ENCODE data around the gene NUDC.
"Not testable (repeated sequence)": the region's sequence is repeated elsewhere in the genome, so short reads cannot be mapped to it uniquely, and the experiment has no call there.

The NUDC gene

DNA sequence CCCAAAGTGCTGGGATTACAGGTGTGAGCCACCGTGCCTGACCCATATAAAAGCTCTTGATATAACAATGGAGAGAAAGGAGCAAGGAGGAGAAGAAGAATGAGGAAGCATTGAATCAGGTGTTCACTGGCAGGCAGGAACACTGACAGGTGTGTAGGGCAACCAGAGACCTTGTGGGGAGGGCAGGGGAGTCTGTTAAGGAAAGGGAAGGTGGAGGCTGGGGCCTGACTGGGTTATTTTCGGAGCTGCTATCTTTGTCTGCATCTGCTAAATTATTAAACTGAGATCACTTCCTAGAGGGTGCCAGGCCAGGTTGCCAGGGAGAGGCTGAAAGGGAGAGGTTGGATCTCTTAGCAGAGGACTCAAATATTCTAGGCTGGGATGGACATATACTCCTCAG, 65.1 kb downstream of the NUDC start:
- H3K4me3 ChIP-seq (ENCODE audit: low read depth, low read length) = no peak overlapping the region

DNA sequence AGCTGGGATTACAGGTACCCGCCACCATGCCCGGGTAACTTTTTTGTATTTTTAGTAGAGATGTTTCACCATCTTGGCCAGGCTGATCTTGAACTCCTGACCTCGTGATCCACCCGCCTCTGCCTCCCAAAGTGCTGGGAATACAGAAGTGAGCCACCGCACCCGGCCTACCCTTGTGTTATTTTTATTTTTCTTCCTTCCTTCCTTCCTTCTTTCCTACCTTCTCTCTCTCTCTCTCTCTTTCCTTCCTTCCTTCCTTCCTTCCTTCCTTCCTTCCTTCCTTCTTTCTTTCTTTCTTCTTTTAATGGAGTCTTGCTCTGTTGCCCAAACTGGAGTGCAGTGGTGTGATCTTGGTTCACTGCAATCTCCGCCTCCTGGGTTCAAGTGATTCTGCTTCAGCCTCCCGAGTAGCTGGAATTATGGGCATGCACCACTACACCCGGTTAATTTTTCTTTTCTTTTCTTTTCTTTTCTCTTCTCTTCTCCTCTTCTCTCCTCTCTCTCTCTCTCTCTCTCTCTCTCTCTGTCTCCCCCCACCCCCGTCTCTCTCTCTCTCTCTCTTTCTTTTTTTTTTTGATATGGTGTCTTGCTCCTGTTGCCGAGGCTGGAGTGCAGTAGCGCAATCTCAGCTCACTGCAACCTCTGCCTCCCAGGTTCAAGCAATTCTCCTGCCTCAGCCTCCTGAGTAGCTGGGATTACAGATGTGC, 68.0 kb downstream of the NUDC start:
- not testable (repeated sequence) for H3K4me3 ChIP-seq (ENCODE audit: low read depth, low read length)

DNA sequence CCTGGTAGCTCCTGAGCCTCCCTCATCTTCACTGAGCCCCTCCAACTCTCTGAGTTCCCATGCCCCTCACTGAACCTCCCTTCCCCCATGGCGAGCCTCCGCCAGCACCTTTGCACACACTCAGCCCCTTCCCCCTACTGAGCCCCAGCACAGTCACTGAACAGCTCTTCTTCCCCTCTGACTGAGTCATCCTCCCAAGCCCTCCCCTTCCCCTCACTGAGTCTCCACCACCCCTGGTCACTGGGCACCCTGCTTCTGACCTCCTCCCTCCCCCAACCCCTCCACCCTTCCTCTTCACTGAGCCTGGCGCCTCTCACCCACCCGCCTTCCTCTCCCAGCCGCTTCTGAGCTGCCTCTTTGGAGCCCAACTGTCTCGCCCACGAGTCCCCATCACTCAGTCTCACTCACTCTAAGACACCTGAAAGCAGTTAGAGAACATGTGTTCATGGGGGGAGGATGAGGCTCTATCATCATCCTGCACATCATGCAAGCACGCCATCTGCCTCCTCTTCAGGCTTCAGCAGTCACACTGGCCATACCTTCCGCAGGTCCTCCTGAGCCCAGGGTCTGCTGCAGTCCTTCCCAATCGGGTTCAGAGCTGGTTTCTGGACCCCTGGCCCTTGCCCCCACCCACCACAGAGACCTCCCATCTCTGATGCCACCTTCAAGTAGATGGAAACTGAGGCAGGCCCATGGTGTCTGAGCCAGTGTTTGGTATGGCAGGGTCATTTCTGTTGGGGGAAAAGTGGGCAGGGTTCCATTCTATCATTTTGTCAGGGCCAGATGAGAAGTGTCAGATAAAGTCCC, 70.0 kb downstream of the NUDC start:
- no peak overlapping the region for H3K4me3 ChIP-seq (ENCODE audit: low read depth, low read length)

DNA sequence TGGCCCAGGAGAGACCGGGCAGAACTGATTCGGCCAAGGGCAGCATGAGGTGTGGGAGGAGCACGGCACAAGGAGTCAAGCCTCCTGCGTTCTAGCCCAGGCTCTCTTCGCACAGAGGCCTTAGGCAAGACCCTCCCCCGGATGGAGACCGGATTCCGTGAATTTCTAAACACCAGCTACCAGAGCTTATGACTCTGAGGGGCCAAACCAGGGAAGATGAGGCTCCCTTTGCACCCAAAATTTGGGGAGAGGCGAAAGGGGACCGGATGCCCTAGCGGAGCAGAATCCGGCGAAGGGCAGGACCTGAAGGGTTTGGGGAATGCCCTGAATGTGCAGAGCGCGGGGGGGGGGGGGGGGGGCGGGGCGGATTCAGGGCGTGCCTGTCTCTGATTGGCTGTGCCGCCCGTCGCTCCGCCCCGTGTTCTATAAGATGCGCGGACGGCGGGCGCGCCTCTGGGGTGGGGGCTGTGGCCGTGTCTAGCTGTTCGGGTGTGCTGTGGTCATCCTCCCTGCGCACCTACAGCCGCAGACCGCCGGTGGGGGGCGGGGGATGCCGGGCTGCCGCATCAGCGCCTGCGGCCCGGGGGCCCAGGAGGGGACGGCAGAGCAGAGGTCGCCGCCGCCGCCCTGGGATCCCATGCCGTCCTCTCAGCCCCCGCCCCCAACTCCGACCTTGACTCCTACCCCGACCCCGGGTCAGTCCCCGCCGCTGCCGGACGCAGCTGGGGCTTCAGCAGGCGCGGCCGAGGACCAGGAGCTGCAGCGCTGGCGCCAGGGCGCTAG, 71.9 kb downstream of the NUDC start, which contains the start of gene TRNP1:
Gene TRNP1 (plus strand): TSS at position 456 of the 783 bp plus-strand sequence. CDS start 95 bp downstream, at position 551.
- peak within 1 kb of the TSS; percentile 77 for H3K4me3 ChIP-seq (ENCODE audit: low read depth, low read length)

DNA sequence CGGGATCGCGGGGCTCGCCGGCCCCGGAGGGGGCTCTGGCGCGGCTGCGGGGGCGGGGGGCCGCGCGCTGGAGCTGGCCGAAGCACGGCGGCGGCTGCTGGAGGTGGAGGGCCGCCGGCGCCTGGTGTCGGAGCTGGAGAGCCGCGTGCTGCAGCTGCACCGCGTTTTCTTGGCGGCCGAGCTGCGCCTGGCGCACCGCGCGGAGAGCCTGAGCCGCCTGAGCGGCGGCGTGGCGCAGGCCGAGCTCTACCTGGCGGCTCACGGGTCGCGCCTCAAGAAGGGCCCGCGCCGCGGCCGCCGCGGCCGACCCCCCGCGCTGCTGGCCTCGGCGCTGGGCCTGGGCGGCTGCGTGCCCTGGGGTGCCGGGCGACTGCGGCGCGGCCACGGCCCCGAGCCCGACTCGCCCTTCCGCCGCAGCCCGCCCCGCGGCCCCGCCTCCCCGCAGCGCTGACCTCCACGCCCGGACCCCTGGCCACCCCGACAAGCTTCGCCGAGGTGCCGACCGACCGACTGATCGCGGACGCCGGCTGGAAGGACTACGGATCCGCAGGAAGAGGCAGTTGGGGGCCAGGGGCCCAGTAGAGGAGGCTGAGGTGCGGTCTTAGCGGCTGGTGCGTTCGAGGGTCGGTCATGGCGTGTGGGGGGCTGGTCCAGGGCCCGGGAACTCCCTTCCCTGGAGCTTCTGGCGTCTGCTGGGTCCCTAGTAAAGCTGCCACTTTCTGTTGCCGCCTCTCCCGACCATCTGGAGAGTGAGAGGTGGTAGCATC, 72.7 kb downstream of the NUDC start:
- H3K4me3 ChIP-seq (ENCODE audit: low read depth, low read length) = peak overlapping the region; percentile 77

DNA sequence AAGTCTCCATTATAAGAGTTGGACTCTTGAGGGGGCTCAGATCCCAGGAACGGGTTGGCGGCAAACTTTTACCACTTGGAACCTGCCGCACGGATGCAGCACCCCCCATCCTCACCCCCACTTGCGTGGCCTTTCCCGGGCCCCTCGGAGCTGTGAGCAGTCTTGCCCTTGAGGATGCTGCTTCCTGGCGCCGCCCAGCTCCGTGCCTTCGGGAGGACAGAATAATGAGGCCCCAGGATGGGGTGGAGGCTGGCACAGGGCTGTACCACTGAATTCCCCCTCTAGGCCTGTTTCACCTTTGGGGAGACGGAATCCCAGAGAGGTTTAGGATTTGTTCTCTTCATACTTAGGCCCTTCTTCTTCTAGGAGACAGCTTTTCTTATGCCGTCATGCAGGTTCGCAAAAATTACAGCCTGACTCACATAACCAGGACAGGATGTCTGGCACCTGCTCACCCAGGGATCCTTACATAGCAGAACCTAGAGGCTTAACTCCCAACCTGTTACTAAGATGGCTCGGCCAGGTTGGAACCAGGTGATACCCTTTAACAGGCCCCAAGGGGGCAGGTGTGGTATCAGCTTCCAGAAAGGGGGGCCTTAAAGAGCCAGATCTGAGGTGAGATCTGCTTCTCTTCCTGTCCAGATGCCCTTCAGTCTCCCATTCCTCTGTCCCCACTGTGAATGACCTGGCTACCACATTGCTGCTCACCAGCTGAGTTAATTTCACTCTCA, 73.4 kb downstream of the NUDC start:
- H3K4me3 ChIP-seq (ENCODE audit: low read depth, low read length) = peak overlapping the region; percentile 77

DNA sequence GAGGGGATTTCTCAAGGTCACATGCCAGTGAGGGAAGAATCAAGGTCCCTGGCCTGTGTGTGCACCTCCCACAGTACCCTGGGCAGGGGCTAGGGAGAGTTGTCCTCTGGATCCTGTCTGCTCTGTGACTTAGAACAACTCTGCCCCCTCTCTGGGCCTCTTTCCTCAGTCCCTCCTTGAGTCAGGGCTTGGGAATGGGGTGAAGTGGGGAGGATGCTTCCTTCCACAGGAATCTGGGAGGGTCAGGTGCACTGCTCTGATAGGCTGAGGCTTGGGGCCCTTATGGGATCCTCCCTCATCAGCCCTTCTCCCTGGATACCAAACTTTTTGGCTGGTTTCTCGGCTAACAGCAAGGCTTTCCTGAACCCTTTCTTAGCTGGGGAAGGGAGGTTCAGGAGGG, 74.5 kb downstream of the NUDC start:
- no peak overlapping the region for H3K4me3 ChIP-seq (ENCODE audit: low read depth, low read length)
